K562 (cell line): ENCODE data around the gene KCND1. TPM values are rescaled to one million over a fixed set of nuclear protein-coding genes. Genes with fewer than 3 reads are reported as not detected.
A peak's percentile ranks its signal among the peaks of the same experiment; 100 is the strongest.

Source experiments
- ATAC-seq: fragments of 200-7000 bp; cut with Tn5 transposase; 3 replicates; pipeline ENCODE4 v1.9.1; 2020; ENCODE audit warnings: moderate library complexity
- BruUV-seq: library from RNA; stranded (reverse); fragments of 400-500 nt; replicated peaks from 2 replicates; lab custom pipeline; 2021; lab: Mats Ljungman, UMichigan
- CTCF ChIA-PET: fragments of 300-600 bp; formaldehyde crosslinking; extraction: SDS; loops from one replicate; lab custom pipeline; 2021; ENCODE audit warnings: low intra/inter-chr PET ratio; lab: Yijun Ruan, JAX
- POLR2A ChIA-PET: fragments of 300-600, 350-650 bp; sonication (Branson Sonifier 250); formaldehyde crosslinking; extraction: SDS; loops from one replicate; lab custom pipeline; 2021; ENCODE audit warnings: antibody characterized with exemption, inconsistent platforms; lab: Yijun Ruan, JAX
- DNase-seq, 4 experiments: peaks; one replicate each; pipeline versions ENCODE4 v3.0.0 to v3.0.0-alpha.2; 2011 to 2018; ENCODE audit warnings: low spot score in 3 of 4, mixed read lengths in 3 of 4; ENCODE audit errors: extremely low read depth in 1 of 4
- FAIRE-seq: peaks from 2 replicates; lab custom pipeline; 2011; peaks lifted over from hg19 to GRCh38; lab: Jason Lieb, UNC
- H2AFZ ChIP-seq: 2 replicates; pipeline ENCODE4 v1.6.0; 2011; ENCODE audit warnings: low read depth, low read length, control low read depth, inconsistent platforms
- H3K27ac ChIP-seq: fragments of 200-600 bp; 3 replicates; pipeline ENCODE4 v1.8.0; 2011; ENCODE audit warnings: low read depth, mild to moderate bottlenecking, control low read depth, inconsistent platforms, low read length, moderate library complexity, mixed read lengths; ENCODE audit errors: extremely low read depth
- H3K27me3 ChIP-seq, 2 experiments: fragments of 300-600 bp in 1 of 2; 2 replicates in 1 of 2; 3 replicates in 1 of 2; pipeline versions ENCODE4 v1.6.0 to v1.8.0; 2011; ENCODE audit warnings: inconsistent platforms in 2 of 2, low read length in 2 of 2, mild to moderate bottlenecking in 1 of 2, mixed read lengths in 1 of 2, moderate library complexity in 1 of 2; ENCODE audit not compliant: control insufficient read depth in 2 of 2, insufficient read depth in 2 of 2
- H3K36me3 ChIP-seq: fragments of 300-600 bp; 3 replicates; pipeline ENCODE4 v1.8.0; 2011; ENCODE audit warnings: mild to moderate bottlenecking, low read length, inconsistent platforms; ENCODE audit not compliant: control insufficient read depth, insufficient read depth
- H3K4me1 ChIP-seq, 2 experiments: fragments of 200-600 bp in 1 of 2; replicated peaks in 1 of 2; 2 replicates in 1 of 2; 3 replicates in 1 of 2; pipeline versions ENCODE4 v1.5.1 to v1.8.0; 2011; ENCODE audit warnings: inconsistent platforms in 2 of 2, low read length in 2 of 2, mild to moderate bottlenecking in 1 of 2, mixed read lengths in 1 of 2, moderate library complexity in 1 of 2; ENCODE audit not compliant: control insufficient read depth in 2 of 2, insufficient read depth in 2 of 2
- H3K4me2 ChIP-seq: 2 replicates; pipeline ENCODE4 v1.6.1; 2011; ENCODE audit warnings: low read length, control low read depth, inconsistent platforms, mixed read lengths; ENCODE audit not compliant: insufficient read depth
- H3K4me3 ChIP-seq: fragments of 200-600 bp; sonication (generic), shearing (Covaris generic); 2 replicates; pipeline ENCODE4 v1.5.1; 2016; ENCODE audit warnings: control low read depth, inconsistent platforms
- H3K79me2 ChIP-seq: fragments of 200-600 bp; 3 replicates; pipeline ENCODE4 v1.8.0; 2011; ENCODE audit warnings: low read length, inconsistent platforms; ENCODE audit not compliant: control insufficient read depth, insufficient read depth
- H3K9ac ChIP-seq, 2 experiments: 2 replicates each; pipeline versions ENCODE4 v1.6.0 to v1.6.1; 2011; ENCODE audit warnings: low read depth in 2 of 2, low read length in 2 of 2, control low read depth in 1 of 2, inconsistent platforms in 1 of 2, mild to moderate bottlenecking in 1 of 2, mixed read lengths in 1 of 2; ENCODE audit not compliant: insufficient read depth in 1 of 2
- H3K9me1 ChIP-seq: one replicate; pipeline ENCODE4 v1.6.0; 2011; ENCODE audit warnings: inconsistent platforms, mild to moderate bottlenecking, low read length, moderate library complexity; ENCODE audit not compliant: control insufficient read depth, insufficient read depth
- H3K9me3 ChIP-seq: replicated peaks from 2 replicates; pipeline ENCODE4 v1.5.1; 2011; ENCODE audit warnings: low read depth, low read length, inconsistent platforms; ENCODE audit not compliant: control insufficient read depth, insufficient read depth
- H4K20me1 ChIP-seq: replicated peaks from 2 replicates; pipeline ENCODE4 v1.6.1; 2011; ENCODE audit warnings: low read length, inconsistent platforms, mixed read lengths; ENCODE audit not compliant: control insufficient read depth, insufficient read depth
- CAMTA2 ChIP-seq: fragments of 250-450 bp; sonication (Bioruptor Pico); conservative IDR thresholded peaks from 2 replicates; pipeline ENCODE4 v1.5.1; 2022
- CCNT2 ChIP-seq: IDR thresholded peaks from 2 replicates; pipeline ENCODE4 v1.6.1; 2011; ENCODE audit warnings: borderline replicate concordance, low read depth, mild to moderate bottlenecking, moderate library complexity, mixed read lengths, low read length; ENCODE audit not compliant: insufficient read length; ENCODE audit errors: extremely low read depth
- CREB3 ChIP-seq: fragments of 450-650 bp; conservative IDR thresholded peaks from 2 replicates; pipeline ENCODE4 v1.6.1; 2016; ENCODE audit warnings: missing genetic modification characterization, low read depth, mild to moderate bottlenecking, missing compliant biosample characterization, moderate library complexity
- FOS ChIP-seq: IDR thresholded peaks from 3 replicates; pipeline ENCODE4 v1.6.1; 2011; ENCODE audit not compliant: insufficient read length; ENCODE audit errors: extremely low read depth
- GATAD2A ChIP-seq: fragments of 450-650 bp; IDR thresholded peaks from 2 replicates; pipeline ENCODE4 v1.6.1; 2017
- IRF2 ChIP-seq: sonication (generic); formaldehyde crosslinking; IDR thresholded peaks from 2 replicates; pipeline ENCODE4 v1.8.1; 2022; ENCODE audit warnings: mild to moderate bottlenecking, missing genetic modification reagents
- KLF16 ChIP-seq: IDR thresholded peaks from 2 replicates; pipeline ENCODE4 v1.6.1; 2016; ENCODE audit warnings: antibody characterized with exemption
- KLF6 ChIP-seq: fragments of 250-450 bp; sonication (Bioruptor Pico); IDR thresholded peaks from 2 replicates; pipeline ENCODE4 v1.4.0; 2020; ENCODE audit warnings: mild to moderate bottlenecking, moderate library complexity, borderline replicate concordance
- MEIS2 ChIP-seq: fragments of 450-650 bp; IDR thresholded peaks from 2 replicates; pipeline ENCODE4 v1.6.1; 2014; ENCODE audit warnings: mild to moderate bottlenecking; ENCODE audit not compliant: partially characterized antibody
- MLLT1 ChIP-seq, 2 experiments: fragments of 450-650 bp; IDR thresholded peaks; 2 replicates each; pipeline ENCODE4 v1.6.1; 2016
- NBN ChIP-seq: fragments of 450-650 bp; IDR thresholded peaks from 2 replicates; pipeline ENCODE4 v1.6.1; 2016; ENCODE audit warnings: low read depth, mild to moderate bottlenecking
- THRAP3 ChIP-seq: fragments of 450-650 bp; IDR thresholded peaks from 2 replicates; pipeline ENCODE4 v1.6.1; 2016; ENCODE audit warnings: mild to moderate bottlenecking, inconsistent platforms, borderline replicate concordance
- U2AF1 ChIP-seq: fragments of 200-400 bp; formaldehyde crosslinking; optimal IDR thresholded peaks from 2 replicates; pipeline ENCODE3; 2017; ENCODE audit warnings: mild to moderate bottlenecking, low read depth, low read length, moderate library complexity
- ZNF347 ChIP-seq: fragments of 450-650 bp; formaldehyde crosslinking; IDR thresholded peaks from 2 replicates; pipeline ENCODE4 v1.4.0; 2020; ENCODE audit warnings: low read depth, mild to moderate bottlenecking, moderate library complexity
- ZNF511 ChIP-seq: sonication (generic); formaldehyde crosslinking; IDR thresholded peaks from 2 replicates; pipeline ENCODE4 v1.8.0; 2022; ENCODE audit warnings: mild to moderate bottlenecking, missing genetic modification reagents
- in situ Hi-C: fragments of 300-500 bp; cut with MboI; formaldehyde crosslinking; loops from 4 replicates; pipeline ENCODE4 v1.15.0; 2018; ENCODE audit warnings: inconsistent platforms, mixed read lengths
- intact Hi-C: fragments of 100-400 bp; cut with micrococcal nuclease; formaldehyde crosslinking; loops from 2 replicates; pipeline ENCODE4 v1.14.2; 2022
- polyA plus RNA-seq, 8 experiments: library from polyadenylated mRNA; depleted of rRNA in 4 of 8; stranded (reverse) in 5 of 8; unstranded in 3 of 8; fragments of >200 nt; fragmentation: Nextera tagmentation in 2 of 8; fragmentation: Illumina TruSeq in 1 of 8; extraction: Ambion mirVana in 2 of 8; extraction: Trizol in 1 of 8; gene quantifications; 2 replicates each; pipeline versions ENCODE4 v1.2.1 to v1.2.3, GENCODE V29; 2011 to 2014; ENCODE audit warnings: inconsistent platforms in 1 of 8, missing spikeins in 1 of 8
- total RNA-seq, 7 experiments: library from RNA; depleted of rRNA in 6 of 7; stranded (reverse); fragments of >200 nt in 6 of 7; fragmentation: Illumina TruSeq in 2 of 7; extraction: Trizol in 2 of 7; gene quantifications; 2 replicates each; pipeline versions ENCODE4 v1.2.1 to v1.2.3, GENCODE V29; 2011 to 2021; ENCODE audit warnings: low replicate concordance in 1 of 7
- TF ChIP-seq, protein P1 (sequence below), 2 experiments: fragments of 450-650 bp; IDR thresholded peaks; 2 replicates each; pipeline ENCODE4 v1.6.1; 2018; ENCODE audit warnings: mild to moderate bottlenecking in 2 of 2, low read depth in 1 of 2; ENCODE audit not compliant: partially characterized antibody in 2 of 2

KCND1 gene
- total and polyA plus RNA-seq, 9 of the 15 experiments (the other 6 are each of a cell fraction or from before 2014, with no cell fraction given): 0.06 to 0.83 (median 0.39) TPM; not detected in 1

DNA sequence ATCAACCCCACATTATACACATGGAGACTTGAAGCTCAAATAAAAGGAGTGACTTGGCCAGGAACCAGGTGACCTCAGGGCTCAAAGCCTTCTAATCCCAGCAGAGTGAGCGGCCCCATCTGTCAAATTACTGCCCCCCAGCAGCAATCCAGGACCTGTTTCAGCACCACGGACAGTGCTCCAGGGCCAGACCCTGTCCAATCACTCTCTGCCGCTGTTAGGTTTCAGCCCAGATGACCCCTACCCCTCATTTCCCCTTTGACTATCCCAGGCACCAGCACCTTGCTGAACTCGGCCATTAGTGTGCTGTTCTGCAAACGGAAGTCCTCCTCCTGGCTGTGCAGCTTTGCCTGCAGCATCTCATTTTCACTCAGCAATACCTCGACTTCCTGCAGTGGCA is 25.3 kb upstream of the KCND1 start (continued):
- TF ChIP-seq, protein P1, sequence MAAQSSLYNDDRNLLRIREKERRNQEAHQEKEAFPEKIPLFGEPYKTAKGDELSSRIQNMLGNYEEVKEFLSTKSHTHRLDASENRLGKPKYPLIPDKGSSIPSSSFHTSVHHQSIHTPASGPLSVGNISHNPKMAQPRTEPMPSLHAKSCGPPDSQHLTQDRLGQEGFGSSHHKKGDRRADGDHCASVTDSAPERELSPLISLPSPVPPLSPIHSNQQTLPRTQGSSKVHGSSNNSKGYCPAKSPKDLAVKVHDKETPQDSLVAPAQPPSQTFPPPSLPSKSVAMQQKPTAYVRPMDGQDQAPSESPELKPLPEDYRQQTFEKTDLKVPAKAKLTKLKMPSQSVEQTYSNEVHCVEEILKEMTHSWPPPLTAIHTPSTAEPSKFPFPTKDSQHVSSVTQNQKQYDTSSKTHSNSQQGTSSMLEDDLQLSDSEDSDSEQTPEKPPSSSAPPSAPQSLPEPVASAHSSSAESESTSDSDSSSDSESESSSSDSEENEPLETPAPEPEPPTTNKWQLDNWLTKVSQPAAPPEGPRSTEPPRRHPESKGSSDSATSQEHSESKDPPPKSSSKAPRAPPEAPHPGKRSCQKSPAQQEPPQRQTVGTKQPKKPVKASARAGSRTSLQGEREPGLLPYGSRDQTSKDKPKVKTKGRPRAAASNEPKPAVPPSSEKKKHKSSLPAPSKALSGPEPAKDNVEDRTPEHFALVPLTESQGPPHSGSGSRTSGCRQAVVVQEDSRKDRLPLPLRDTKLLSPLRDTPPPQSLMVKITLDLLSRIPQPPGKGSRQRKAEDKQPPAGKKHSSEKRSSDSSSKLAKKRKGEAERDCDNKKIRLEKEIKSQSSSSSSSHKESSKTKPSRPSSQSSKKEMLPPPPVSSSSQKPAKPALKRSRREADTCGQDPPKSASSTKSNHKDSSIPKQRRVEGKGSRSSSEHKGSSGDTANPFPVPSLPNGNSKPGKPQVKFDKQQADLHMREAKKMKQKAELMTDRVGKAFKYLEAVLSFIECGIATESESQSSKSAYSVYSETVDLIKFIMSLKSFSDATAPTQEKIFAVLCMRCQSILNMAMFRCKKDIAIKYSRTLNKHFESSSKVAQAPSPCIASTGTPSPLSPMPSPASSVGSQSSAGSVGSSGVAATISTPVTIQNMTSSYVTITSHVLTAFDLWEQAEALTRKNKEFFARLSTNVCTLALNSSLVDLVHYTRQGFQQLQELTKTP (IDR thresholded peaks at IDR 0.05; ENCODE audit: low read depth in 1 of 2, partially characterized antibody in 2 of 2): peak in 1 of 2 experiments; percentile 56
- TF ChIP-seq KLF16: no peak

DNA sequence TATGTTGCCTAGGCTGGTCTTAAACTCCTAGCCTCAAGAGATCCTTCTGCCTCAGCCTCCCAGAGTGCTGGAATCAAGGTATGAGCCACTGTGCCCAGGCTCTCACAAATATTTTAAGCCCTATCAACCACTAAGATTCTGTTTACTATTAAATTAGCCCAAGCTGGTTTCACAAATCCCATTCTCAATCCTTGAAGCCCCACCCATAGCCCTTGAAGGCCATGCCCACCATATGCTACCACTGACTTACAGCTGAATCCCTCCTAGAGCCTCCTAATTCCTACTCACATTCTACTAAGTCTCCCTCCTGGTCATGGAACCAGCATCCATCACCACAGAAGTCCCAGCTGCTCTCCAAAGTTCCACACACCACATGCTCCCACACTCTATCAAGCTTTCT is 20.7 kb upstream of the KCND1 start:
- TF ChIP-seq ZNF511 (CRISPR knock-in tag): no peak
- TF ChIP-seq MLLT1 (IDR thresholded peaks at IDR 0.05): no peak
- no peak for TF ChIP-seq ZNF347 (CRISPR knock-in tag)
- no peak for TF ChIP-seq GATAD2A
- no peak for TF ChIP-seq NBN
- no peak for TF ChIP-seq FOS
- TF ChIP-seq IRF2: no peak
- no peak for TF ChIP-seq MEIS2
- TF ChIP-seq U2AF1: no peak
- no peak for TF ChIP-seq KLF6 (CRISPR knock-in tag)
- no peak for TF ChIP-seq THRAP3
- TF ChIP-seq CAMTA2: no peak
- no peak for TF ChIP-seq CCNT2
- no peak for TF ChIP-seq CREB3
- TF ChIP-seq, all 486 proteins: peak for 0
- POLR2A ChIA-PET: interaction anchor here (2.1 kb wide), 1 partner anchor 31 kb away, joined by 7 read pairs; no protein-coding TSS in a partner anchor
- BruUV-seq: no TSS peak
- H3K27me3 ChIP-seq: no peaks in the 10 kb centered on the region
- FAIRE-seq (no peak), DNase-seq (no peak), ATAC-seq (no peak)
- H3K9me1 ChIP-seq: no peaks in the 10 kb centered on the region
- in situ Hi-C loops: no loop called here
- no peak overlapping the region for H3K27ac ChIP-seq
- intact Hi-C loops: no loop called here
- no peak overlapping the region for H2AFZ ChIP-seq
- no peaks in the 10 kb centered on the region for H4K20me1 ChIP-seq
- H3K4me3 ChIP-seq: no peak overlapping the region
- peaks cover 51% of the 10 kb centered on the region; the same call in 2 of the 3 replicates for H3K36me3 ChIP-seq
- CTCF ChIA-PET: no interaction called here
- H3K4me2 ChIP-seq: no peak overlapping the region
- H3K9ac ChIP-seq: no peak overlapping the region
- no peaks in the 10 kb centered on the region for H3K9me3 ChIP-seq
- H3K4me1 ChIP-seq: no peaks in the 10 kb centered on the region
- H3K79me2 ChIP-seq: no peaks in the 10 kb centered on the region
